Uterus (tissue), 4 donors: ENCODE measurements around the gene RPS6KB1. TPM values are rescaled to one million over a fixed set of nuclear protein-coding genes. Genes with fewer than 3 reads are reported as not detected.
A peak's percentile ranks its signal among the peaks of the same experiment; 100 is the strongest.

Source experiments
- DNase-seq, 2 donors: peaks; one replicate each; pipeline ENCODE4 v3.0.0-alpha.2; 2019 to 2020
- H3K27ac ChIP-seq, 2 donors: fragments of 200-600 bp; sonication (generic); 1 replicate in 1 of 2; 2 replicates in 1 of 2; pipeline ENCODE4 v1.5.1; 2016 to 2018
- H3K27me3 ChIP-seq, 2 donors: fragments of 200-600 bp; sonication (generic); one replicate each; pipeline ENCODE4 v1.5.1; 2018 to 2019; ENCODE audit warnings: control low read depth in 1 of 2
- H3K36me3 ChIP-seq, 2 donors: fragments of 200-600 bp; sonication (generic); one replicate each; pipeline ENCODE4 v1.5.1; 2019; ENCODE audit warnings: control low read depth in 1 of 2
- H3K4me1 ChIP-seq, 2 donors: fragments of 200-600 bp; sonication (generic); one replicate each; pipeline ENCODE4 v1.5.1; 2018 to 2019; ENCODE audit warnings: control low read depth in 1 of 2
- H3K4me3 ChIP-seq, 2 donors: fragments of 200-600 bp; sonication (generic); 1 replicate in 1 of 2; 2 replicates in 1 of 2; pipeline ENCODE4 v1.5.1; 2018 to 2019; ENCODE audit warnings: mild to moderate bottlenecking in 1 of 2
- H3K9me3 ChIP-seq, 2 donors: fragments of 200-600 bp; sonication (generic); one replicate each; pipeline ENCODE4 v1.5.1; 2019; ENCODE audit warnings: control low read depth in 1 of 2
- CTCF ChIP-seq, 4 experiments: fragments of 200-600 bp in 2 of 4; fragments of 450-650 bp in 2 of 4; sonication (generic) in 2 of 4; IDR thresholded peaks; one replicate each; pipeline ENCODE4 v1.5.1; 2016 to 2019; ENCODE audit warnings: antibody characterized with exemption in 4 of 4, mild to moderate bottlenecking in 2 of 4, moderate library complexity in 1 of 4
- POLR2A ChIP-seq, 2 donors: fragments of 450-650 bp; IDR thresholded peaks; one replicate each; pipeline ENCODE4 v1.6.1; 2016; ENCODE audit warnings: antibody characterized with exemption in 2 of 2, mild to moderate bottlenecking in 1 of 2, moderate library complexity in 1 of 2
- intact Hi-C: fragments of 100-400 bp; cut with DNase I; formaldehyde crosslinking; loops from one replicate; pipeline ENCODE4 v1.15.1; 2023; ENCODE audit warnings: low total_unique reads
- total RNA-seq, 4 donors: library from RNA; depleted of rRNA in 3 of 4; stranded (reverse); fragments of >200 nt in 3 of 4; gene quantifications; one replicate each; pipeline versions ENCODE4 v1.1.0 to v1.2.4, GENCODE V29; 2014 to 2023
- donor health status: DM: yes; HTN: yes; CAD: no.

RPS6KB1 gene
- 10 to 100 TPM; 19.2 to 86.2 (median 55.8) TPM for total RNA-seq

GRCh38 chr17:59892924-59893675 is at the start of gene RPS6KB1, which contains the start of gene TUBD1:
Gene RPS6KB1, plus strand, starts transcription at chr17:59893121. Its CDS starts 64 bp downstream, at chr17:59893185.
Gene TUBD1, minus strand, starts transcription at chr17:59892943. Its CDS starts 1,941 bp downstream, at chr17:59891002.
- peak within 1 kb of the TSS; percentile 86 to 98 for H3K4me3 ChIP-seq
- no peaks in the 10 kb centered on the region for H3K27me3 ChIP-seq
- TF ChIP-seq POLR2A (IDR thresholded peaks at IDR 0.05) (peak; percentile 86 to 89), CTCF (IDR thresholded peaks at IDR 0.05) (peak in 2 of 4 experiments; percentile 12 to 16)
- DNase-seq = peak; percentile 97 to 98
- intact Hi-C loops = no loop called here
- peak within 1 kb of the TSS; percentile 88 to 90 for H3K27ac ChIP-seq
- H3K36me3 ChIP-seq = no peaks in the 10 kb centered on the region
- H3K4me1 ChIP-seq = peaks cover 5 to 6% of the 10 kb centered on the region in 2 donors
- no peaks in the 10 kb centered on the region for H3K9me3 ChIP-seq

DNA sequence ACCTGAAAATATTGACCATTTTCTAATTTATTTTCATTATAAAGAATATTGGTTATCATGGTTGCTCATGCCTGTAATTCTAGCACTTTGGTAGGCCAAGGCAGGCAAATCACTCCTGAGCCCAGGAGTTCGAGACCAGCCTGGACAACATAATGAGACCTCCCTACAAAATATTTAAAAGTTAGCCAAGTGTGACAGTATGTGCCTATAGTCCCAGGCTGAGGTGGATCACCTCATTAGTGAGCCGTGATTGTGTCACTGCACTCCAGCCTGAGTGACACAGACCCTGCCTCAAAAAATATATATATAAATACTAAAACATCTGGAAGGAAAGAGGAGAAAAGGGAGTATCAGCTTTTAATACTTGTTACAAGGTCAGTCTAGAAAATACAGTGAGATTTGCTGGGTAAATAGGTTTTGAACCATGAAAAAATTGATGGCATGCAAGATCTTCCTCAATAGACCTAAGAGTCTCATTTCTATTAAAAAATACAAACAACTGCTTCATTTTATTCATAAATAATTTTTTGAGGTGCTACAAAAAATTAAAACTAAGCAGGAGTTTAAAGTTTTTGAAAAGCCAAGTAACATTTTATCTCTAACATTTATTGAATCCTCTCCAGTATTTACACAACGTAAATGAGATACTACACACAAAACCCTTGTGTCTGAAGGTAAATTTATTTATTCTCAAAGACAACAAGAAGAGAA is 47.9 kb upstream of the RPS6KB1 start:
- DNase-seq = no peak
- intact Hi-C loops = no loop called here
- Histone ChIP-seq H3K9me3 (no peaks in the 10 kb centered on the region), H3K4me1 (peaks cover 13 to 19% of the 10 kb centered on the region in 2 donors), H3K27me3 (no peaks in the 10 kb centered on the region), H3K27ac (peak overlapping the region; percentile 94 to 97), H3K36me3 (no peaks in the 10 kb centered on the region), H3K4me3 (no peak overlapping the region)
- TF ChIP-seq POLR2A (IDR thresholded peaks at IDR 0.05) = no peak
- no peak for TF ChIP-seq CTCF (IDR thresholded peaks at IDR 0.05)

GRCh38 chr17:59845595-59846393 is 47.1 kb upstream of the RPS6KB1 start:
- DNase-seq = no peak
- intact Hi-C loops = no loop called here
- no peak for TF ChIP-seq POLR2A (IDR thresholded peaks at IDR 0.05)
- TF ChIP-seq CTCF (IDR thresholded peaks at IDR 0.05) = no peak
- no peaks in the 10 kb centered on the region for H3K36me3 ChIP-seq
- no peaks in the 10 kb centered on the region for H3K27me3 ChIP-seq
- no peaks in the 10 kb centered on the region for H3K9me3 ChIP-seq
- peaks cover 13 to 19% of the 10 kb centered on the region in 2 donors for H3K4me1 ChIP-seq
- H3K27ac ChIP-seq = peak overlapping the region; percentile 94 to 97
- H3K4me3 ChIP-seq = no peak overlapping the region

GRCh38 chr17:59846394-59847165 is 46.3 kb upstream of the RPS6KB1 start:
- peak; percentile 69 to 91 for DNase-seq
- no peaks in the 10 kb centered on the region for H3K9me3 ChIP-seq
- no peaks in the 10 kb centered on the region for H3K27me3 ChIP-seq
- H3K27ac ChIP-seq = peak overlapping the region; percentile 94 to 97
- no peaks in the 10 kb centered on the region for H3K36me3 ChIP-seq
- no peak for TF ChIP-seq CTCF (IDR thresholded peaks at IDR 0.05)
- TF ChIP-seq POLR2A (IDR thresholded peaks at IDR 0.05) = no peak
- peaks cover 13 to 19% of the 10 kb centered on the region in 2 donors for H3K4me1 ChIP-seq
- peak overlapping the region in 1 of 2 donors; percentile 16 for H3K4me3 ChIP-seq
- intact Hi-C loops = no loop called here
